Ureter (tissue), 1 donor: ENCODE data around the gene PSTPIP1. TPM values are rescaled to one million over a fixed set of nuclear protein-coding genes. Genes with fewer than 3 reads are reported as not detected.

Experiments
- DNase-seq: peaks from one replicate; pipeline ENCODE4 v3.0.0-alpha.2; 2020; ENCODE audit warnings: low spot score
- total RNA-seq: library from RNA; stranded (reverse); gene quantifications from one replicate; pipeline ENCODE4 v1.2.4, GENCODE V29; 2023
- donor health status: DM: yes; HTN: yes; CAD: no.

The PSTPIP1 gene
- total RNA-seq, 1 donor from 2014 or later = 12.3 TPM

DNA sequence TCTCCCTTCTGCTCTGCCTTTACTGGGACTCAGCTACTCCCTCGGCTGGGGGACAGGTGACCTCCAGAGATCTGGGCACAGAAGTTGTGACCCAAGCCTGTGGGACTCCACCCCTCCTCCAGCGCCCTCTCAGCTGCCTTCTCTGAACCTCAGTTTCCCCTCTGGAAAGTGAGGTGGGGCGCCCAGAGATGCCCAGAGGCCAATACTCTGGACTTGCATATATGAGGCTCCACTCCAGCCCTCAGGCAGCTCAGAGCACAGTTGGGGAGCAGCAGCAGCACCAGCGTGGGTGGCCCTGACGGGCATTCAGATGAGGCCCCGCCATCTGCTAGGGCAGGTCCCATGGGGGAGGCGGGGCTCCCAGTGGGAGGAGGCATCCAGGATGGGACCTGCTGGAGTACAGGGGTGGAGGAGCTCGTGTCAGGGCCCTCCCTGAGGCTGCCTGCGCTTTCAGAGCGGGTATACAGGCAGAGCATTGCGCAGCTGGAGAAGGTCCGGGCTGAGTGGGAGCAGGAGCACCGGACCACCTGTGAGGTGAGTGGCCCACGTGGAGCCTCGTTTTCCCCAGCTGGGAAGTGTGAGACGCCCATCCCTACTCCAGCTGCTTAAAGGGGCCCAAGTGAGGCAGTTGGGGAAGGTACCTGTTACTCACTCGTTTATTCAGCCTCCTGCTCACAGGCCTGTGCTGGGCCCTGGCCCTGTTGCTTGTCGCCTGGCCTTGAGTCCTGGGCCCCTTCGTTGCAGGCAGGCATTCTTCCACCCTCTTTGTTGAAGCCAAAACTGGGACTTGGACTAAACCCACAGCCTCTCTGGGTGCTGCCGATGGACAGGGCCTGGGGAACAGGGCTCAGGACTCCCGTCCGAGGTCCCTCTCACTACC is 35.4 kb downstream of the PSTPIP1 start:
- DNase-seq = peak; percentile 34

GRCh38 chr15:77030928-77031375 is 36.0 kb downstream of the PSTPIP1 start:
- peak; percentile 37 for DNase-seq

- peak; percentile 38 for DNase-seq
These were observed 36.6 kb downstream of the PSTPIP1 start for GRCh38 chr15:77031376-77032050.

- peak; percentile 39 for DNase-seq
These were observed 37.2 kb downstream of the PSTPIP1 start for GRCh38 chr15:77032052-77032646.

DNA sequence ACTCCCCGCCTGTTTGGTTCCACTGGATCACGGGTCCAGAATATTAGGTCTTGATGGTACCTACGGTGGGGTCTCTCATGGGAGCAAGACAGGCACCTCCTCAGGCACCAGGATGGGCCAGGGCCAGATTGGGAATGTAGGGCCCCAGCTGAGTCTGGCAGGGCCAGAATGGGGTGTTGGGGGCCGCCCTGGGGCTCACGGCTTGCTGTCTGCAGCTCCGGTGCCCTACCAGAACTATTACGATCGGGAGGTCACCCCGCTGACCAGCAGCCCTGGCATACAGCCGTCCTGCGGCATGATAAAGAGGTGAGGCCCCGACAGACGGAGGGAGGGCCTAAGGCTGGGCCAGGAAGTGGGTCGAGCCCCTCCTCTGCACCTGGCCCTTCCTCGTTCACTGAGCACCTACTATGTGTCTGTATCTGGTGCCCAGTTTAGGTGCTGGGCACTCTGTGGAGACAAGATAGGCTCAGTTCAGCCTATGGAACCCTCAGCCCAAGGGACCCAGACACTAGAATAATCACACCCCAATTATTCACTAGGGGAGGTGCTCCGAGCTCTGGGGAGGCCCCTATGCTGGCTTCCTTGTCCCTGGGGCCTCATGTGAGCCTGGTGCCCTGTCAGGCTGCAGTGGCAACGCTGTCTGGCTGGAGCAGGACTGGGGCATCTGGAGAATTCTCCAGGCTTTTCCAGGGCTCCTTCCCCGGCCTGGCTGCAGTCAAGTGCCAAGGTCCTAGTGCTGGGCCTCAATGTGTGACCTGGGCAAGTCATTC is 37.9 kb downstream of the PSTPIP1 start:
- DNase-seq = peak; percentile 34

DNA sequence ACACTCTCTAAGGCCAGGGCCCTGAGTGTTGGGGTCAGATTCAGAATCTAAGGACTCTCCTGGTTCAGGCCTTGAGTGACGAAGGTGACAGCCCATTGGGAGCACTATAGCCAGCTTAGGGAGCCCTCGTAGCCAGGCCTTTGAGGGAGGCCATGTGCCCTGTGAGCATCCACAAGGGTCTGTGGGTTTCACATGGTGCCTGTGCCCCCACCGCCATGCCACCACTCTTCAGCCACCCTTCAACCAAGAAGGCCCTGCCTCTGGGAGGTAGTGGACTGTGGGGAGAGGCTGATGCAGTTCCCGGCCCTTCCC is 38.4 kb downstream of the PSTPIP1 start:
- DNase-seq = peak; percentile 22

GRCh38 chr15:77033729-77034671 is 39.1 kb downstream of the PSTPIP1 start:
- peak; percentile 34 for DNase-seq

GRCh38 chr15:77034695-77035489 is 40.0 kb downstream of the PSTPIP1 start:
- DNase-seq = peak; percentile 43

- peak; percentile 35 for DNase-seq
These were observed 40.7 kb downstream of the PSTPIP1 start for GRCh38 chr15:77035584-77035983.

DNA sequence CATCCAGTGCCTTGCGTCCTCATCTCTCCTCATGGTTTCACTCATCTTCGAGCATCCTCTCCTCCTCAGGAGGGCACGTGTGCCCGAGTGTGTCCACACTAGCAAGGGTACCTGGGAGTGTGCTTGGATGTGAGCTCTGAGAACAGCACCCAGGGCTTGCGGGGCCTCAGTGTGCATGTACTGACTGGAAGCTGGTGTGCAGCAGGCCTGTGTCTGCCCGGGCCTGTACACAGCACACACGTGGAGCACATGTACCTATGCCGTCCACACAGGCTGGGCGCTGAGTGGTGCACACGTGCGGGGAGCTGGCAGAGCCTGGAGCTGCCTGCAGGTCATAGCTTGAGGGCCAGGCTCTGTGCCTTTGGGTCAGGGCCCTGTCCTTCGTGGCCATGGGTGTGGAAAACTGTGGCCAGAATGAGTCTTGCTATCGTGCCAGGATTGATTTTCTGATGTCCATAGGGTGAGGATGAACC is 41.1 kb downstream of the PSTPIP1 start:
- DNase-seq = peak; percentile 37

- DNase-seq = peak; percentile 39
These were observed 41.8 kb downstream of the PSTPIP1 start for GRCh38 chr15:77036537-77037387.

DNA sequence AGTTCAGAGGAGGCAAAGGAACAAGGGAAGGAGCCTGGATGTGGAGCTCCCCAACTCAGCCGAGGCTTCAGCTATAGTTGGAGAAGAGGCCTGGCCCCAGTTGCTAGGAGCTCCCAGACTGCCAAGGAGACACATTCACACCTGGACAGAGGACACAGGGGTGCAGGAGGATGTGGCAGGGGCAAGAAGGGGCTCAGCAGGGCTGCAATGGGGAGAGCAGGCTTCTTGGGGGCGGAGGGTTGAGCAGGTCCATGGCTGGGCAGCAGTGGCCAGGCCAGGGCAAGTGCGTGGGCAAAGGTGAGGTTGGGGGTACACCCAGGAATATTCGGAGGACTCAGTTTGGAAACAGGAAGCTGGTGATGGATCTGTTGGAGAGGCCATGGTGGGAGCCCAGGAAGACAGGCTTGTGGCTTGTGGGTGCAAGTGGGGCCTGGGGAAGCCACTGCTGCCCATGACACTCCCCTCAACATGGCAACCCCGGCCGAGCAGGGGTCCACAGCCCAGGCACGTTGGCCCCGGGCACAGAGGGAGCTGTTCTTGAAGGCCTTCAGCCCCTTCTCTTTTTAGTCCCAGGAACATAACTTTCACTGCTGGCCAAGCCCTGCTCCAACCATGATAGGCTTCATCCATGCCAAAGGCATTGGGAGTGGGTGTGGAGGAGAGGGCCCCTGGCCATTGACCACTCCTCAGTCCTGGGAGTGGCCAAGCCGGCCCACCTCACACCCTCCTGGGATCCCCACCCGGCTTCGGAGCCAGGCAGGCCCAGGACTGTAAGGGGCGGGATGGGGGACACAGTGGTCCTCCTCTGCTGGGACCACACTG is 42.7 kb downstream of the PSTPIP1 start:
- peak; percentile 39 for DNase-seq

DNA sequence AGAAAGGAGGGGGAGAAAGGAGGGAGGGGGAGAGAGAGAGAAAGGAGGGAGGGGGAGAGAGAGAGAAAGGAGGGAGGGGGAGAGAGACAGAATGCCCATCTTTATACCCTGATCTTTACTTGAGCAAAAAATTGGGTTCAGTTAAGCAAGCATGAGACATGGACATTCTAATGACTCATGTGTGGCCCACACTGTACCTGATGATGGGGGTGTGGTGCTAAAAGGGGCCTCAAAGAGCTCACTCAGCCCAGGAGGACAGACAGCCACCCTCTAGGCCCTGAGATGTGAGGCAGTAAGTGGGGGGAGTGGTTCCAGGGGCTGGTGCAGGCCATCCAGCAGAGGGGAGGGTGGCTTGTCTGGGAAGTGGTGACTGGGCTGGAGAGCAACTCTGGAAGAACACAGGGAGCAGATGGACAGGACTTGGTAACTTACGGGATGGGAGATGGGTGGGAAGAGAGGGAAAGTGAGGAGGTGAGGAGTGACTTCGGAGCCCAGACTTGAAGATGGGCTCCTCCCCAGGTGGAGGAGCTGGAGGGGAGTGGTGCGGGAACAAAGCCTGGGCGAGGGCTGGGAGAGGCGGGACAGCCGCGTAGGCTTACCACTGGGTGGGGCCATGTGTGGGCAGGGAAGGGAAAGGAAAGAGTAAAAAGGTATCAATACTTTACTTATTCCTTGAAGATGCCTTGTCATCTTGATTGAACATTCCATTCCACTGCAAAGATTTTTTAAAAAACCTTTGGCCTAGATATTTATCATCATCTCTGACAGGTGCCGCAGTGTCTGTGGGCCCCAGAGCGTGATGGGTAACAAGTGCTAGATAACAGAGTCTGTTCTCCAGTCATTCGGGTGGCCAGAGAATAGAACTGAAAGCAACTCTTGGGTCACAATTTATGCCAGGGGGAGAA is 43.6 kb downstream of the PSTPIP1 start:
- no peak for DNase-seq

GRCh38 chr15:77039217-77039533 is 44.2 kb downstream of the PSTPIP1 start:
- DNase-seq = no peak

- DNase-seq = no peak
These were observed 44.9 kb downstream of the PSTPIP1 start for GRCh38 chr15:77039848-77040247.

- DNase-seq = no peak
These were observed 45.7 kb downstream of the PSTPIP1 start for GRCh38 chr15:77040673-77041072.
